ENCODE results near the gene MST1.

MST1 gene

DNA sequence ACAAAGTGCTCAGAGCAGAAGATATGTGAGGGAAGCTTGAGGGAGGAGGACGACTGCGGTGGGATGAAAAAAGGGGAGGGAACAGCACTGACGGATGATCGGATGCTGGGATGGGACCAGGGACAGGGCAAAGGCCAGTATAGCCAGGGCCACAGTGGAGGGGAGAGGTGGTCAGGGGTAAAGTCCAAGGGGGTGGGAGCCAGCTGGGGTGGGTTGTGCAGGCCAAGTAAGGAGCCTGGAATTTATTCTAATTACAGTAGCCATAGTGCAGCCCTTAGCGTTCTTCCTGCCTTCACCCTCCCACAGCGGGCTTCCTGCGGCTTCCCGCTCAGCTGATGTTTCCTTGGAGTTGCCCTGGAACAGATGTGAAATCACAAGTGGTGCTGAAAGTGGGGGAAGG, 22.7 kb downstream of the MST1 start:
- CTCF ChIA-PET, result interaction anchor here (0.5 to 3.2 kb wide), 3 partner anchors 9 to 128 kb away, joined by 3 to 13 read pairs (median 4); no protein-coding TSS in a partner anchor
- Histone ChIP-seq H3K9me3 (ENCODE audit: control extremely low read depth in 1 of 5, control insufficient read depth in 4 of 5, insufficient read depth in 2 of 5, low read depth in 1 of 5, low read length in 4 of 5) (no peaks in the 10 kb centered on the region), H3K4me3 (ENCODE audit: control insufficient read depth in 1 of 7, extremely low read depth in 1 of 7, insufficient read depth in 4 of 7, low read depth in 2 of 7, low read length in 6 of 7) (no peak overlapping the region), H3K4me1 (ENCODE audit: control extremely low read depth in 1 of 4, control insufficient read depth in 4 of 4, insufficient read depth in 4 of 4, low read length in 3 of 4) (peaks cover 0 to 3% (median under 1%) of the 10 kb centered on the region in 4 experiments), H3K27me3 (replicated peaks in 2 of 5; ENCODE audit: control insufficient read depth in 4 of 5, insufficient read depth in 5 of 5, low read length in 4 of 5) (no peaks in the 10 kb centered on the region), H3K36me3 (ENCODE audit: control insufficient read depth in 4 of 4, insufficient read depth in 4 of 4, low read length in 3 of 4) (no peaks in the 10 kb centered on the region), H3K27ac (ENCODE audit: insufficient read depth in 1 of 2, low read depth in 1 of 2, low read length in 2 of 2, poor library complexity in 1 of 2, severe bottlenecking in 2 of 2) (no peak overlapping the region)
- DNase-seq, result no peak
- 100% methylated on average over 4 of the region's 8 CpGs for WGBS (ENCODE audit: insufficient coverage)
- POLR2A ChIA-PET, result no interaction called here

DNA sequence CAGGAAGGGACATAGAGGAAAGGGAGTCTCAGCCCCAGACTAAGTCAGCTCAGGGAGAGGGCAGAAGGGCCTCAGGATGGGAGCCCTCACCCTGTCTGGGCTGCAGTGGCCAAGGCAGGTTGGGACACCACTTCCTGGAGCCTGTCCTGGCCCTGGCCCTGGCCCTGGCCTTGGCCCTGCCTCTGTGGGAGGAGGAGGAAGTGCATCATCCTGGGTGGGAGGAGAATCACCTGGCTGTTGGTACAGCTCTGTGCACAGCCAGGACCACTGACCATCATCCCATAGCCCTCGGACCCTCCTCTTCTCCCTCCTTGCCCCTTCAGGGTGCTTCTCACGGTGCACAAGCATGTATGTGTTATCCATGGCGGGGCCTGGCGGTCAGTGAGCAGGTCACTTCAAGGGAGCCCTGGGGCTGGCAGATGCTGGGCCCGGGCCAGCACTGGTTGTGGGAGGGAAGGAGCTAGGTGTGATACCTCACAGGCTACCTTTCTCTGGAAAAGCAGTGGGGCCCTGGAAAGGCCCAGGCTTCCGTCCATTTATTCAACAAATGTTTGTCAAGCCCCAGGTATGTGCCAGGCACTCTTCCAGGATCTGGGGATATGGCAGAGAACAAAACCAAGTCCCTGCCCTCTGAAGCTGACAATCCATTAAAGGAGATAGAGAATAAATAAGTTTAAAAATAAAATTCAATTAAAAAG, 23.3 kb downstream of the MST1 start:
- H3K4me1 ChIP-seq (ENCODE audit: control extremely low read depth in 1 of 4, control insufficient read depth in 4 of 4, insufficient read depth in 4 of 4, low read length in 3 of 4), result peaks cover 0 to 3% (median 0%) of the 10 kb centered on the region in 4 experiments
- CTCF ChIA-PET, result interaction anchor here (1.0 to 3.2 kb wide), 3 partner anchors 10 to 126 kb away, joined by 3 to 13 read pairs (median 3); no protein-coding TSS in a partner anchor
- no peaks in the 10 kb centered on the region for H3K36me3 ChIP-seq (ENCODE audit: control insufficient read depth in 4 of 4, insufficient read depth in 4 of 4, low read length in 3 of 4)
- H3K4me3 ChIP-seq (ENCODE audit: control insufficient read depth in 1 of 7, extremely low read depth in 1 of 7, insufficient read depth in 4 of 7, low read depth in 2 of 7, low read length in 6 of 7), result no peak overlapping the region
- no peaks in the 10 kb centered on the region for H3K9me3 ChIP-seq (ENCODE audit: control extremely low read depth in 1 of 5, control insufficient read depth in 4 of 5, insufficient read depth in 2 of 5, low read depth in 1 of 5, low read length in 4 of 5)
- POLR2A ChIA-PET, result no interaction called here
- H3K27ac ChIP-seq (ENCODE audit: insufficient read depth in 1 of 2, low read depth in 1 of 2, low read length in 2 of 2, poor library complexity in 1 of 2, severe bottlenecking in 2 of 2), result no peak overlapping the region
- no peaks in the 10 kb centered on the region for H3K27me3 ChIP-seq (replicated peaks in 2 of 5; ENCODE audit: control insufficient read depth in 4 of 5, insufficient read depth in 5 of 5, low read length in 4 of 5)
- no peak for DNase-seq
- 100% methylated on average over 2 of the region's 6 CpGs for WGBS (ENCODE audit: insufficient coverage)

DNA sequence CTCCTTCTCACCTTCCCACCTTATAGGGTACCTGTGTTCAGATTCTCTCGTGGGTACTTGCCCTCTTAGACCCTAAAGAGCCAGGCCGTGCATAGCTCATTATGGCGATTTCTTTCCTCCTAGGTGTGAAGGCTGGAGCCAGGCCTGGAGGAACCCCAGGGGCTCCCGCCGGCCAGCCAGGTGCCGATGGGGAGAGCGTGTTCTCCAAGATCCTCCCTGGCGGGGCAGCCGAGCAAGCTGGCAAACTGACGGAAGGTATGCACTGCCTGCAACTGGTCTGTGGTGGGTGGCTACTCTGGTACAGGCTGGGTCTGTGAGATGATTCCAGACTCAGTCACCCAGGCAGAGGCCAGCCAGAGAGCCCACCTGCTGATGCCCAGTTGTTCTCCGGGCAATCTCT, 25.0 kb downstream of the MST1 start:
- no peaks in the 10 kb centered on the region for H3K9me3 ChIP-seq (ENCODE audit: control extremely low read depth in 1 of 5, control insufficient read depth in 4 of 5, insufficient read depth in 2 of 5, low read depth in 1 of 5, low read length in 4 of 5)
- H3K4me1 ChIP-seq (ENCODE audit: control extremely low read depth in 1 of 4, control insufficient read depth in 4 of 4, insufficient read depth in 4 of 4, low read length in 3 of 4), result peaks cover 0 to 3% (median 0%) of the 10 kb centered on the region in 4 experiments
- no peak for DNase-seq
- ChIA-PET POLR2A (no interaction called here), CTCF (interaction anchor here (1.2 kb wide), 1 partner anchor 124 kb away, joined by 4 read pairs; no protein-coding TSS in a partner anchor)
- no peak overlapping the region for H3K4me3 ChIP-seq (ENCODE audit: control insufficient read depth in 1 of 7, extremely low read depth in 1 of 7, insufficient read depth in 4 of 7, low read depth in 2 of 7, low read length in 6 of 7)
- H3K36me3 ChIP-seq (ENCODE audit: control insufficient read depth in 4 of 4, insufficient read depth in 4 of 4, low read length in 3 of 4), result no peaks in the 10 kb centered on the region
- no peak overlapping the region for H3K27ac ChIP-seq (ENCODE audit: insufficient read depth in 1 of 2, low read depth in 1 of 2, low read length in 2 of 2, poor library complexity in 1 of 2, severe bottlenecking in 2 of 2)
- WGBS (ENCODE audit: insufficient coverage), result 100% methylated on average over 8 of the region's 11 CpGs
- H3K27me3 ChIP-seq (replicated peaks in 2 of 5; ENCODE audit: control insufficient read depth in 4 of 5, insufficient read depth in 5 of 5, low read length in 4 of 5), result no peaks in the 10 kb centered on the region

DNA sequence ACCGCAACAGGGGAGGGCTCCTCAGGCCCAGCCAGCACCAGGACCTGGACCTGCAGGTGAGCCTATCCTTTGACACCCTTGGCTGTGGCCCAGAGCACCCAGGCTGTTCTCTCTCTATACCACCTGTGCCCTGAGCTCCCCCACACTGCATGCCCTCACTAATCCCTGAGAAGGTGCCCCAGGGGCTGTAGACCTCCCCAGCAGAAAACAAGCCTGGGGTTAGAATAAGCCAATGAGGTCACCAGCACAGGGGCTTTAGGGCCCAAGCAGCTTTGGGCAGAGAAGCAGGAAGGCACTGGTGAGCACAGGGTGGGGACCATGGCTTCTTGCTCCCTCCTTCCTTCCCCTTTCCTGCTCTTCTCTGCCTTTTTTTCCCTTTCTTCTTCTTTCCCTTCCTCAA, 25.4 kb downstream of the MST1 start:
- no peak overlapping the region for H3K27ac ChIP-seq (ENCODE audit: insufficient read depth in 1 of 2, low read depth in 1 of 2, low read length in 2 of 2, poor library complexity in 1 of 2, severe bottlenecking in 2 of 2)
- ChIA-PET POLR2A (no interaction called here), CTCF (interaction anchor here (1.2 kb wide), 1 partner anchor 124 kb away, joined by 4 read pairs; no protein-coding TSS in a partner anchor)
- no peaks in the 10 kb centered on the region for H3K27me3 ChIP-seq (replicated peaks in 2 of 5; ENCODE audit: control insufficient read depth in 4 of 5, insufficient read depth in 5 of 5, low read length in 4 of 5)
- no peaks in the 10 kb centered on the region for H3K9me3 ChIP-seq (ENCODE audit: control extremely low read depth in 1 of 5, control insufficient read depth in 4 of 5, insufficient read depth in 2 of 5, low read depth in 1 of 5, low read length in 4 of 5)
- no peak for DNase-seq
- no peak overlapping the region for H3K4me3 ChIP-seq (ENCODE audit: control insufficient read depth in 1 of 7, extremely low read depth in 1 of 7, insufficient read depth in 4 of 7, low read depth in 2 of 7, low read length in 6 of 7)
- no peaks in the 10 kb centered on the region for H3K36me3 ChIP-seq (ENCODE audit: control insufficient read depth in 4 of 4, insufficient read depth in 4 of 4, low read length in 3 of 4)
- peaks cover 0 to 3% (median 0%) of the 10 kb centered on the region in 4 experiments for H3K4me1 ChIP-seq (ENCODE audit: control extremely low read depth in 1 of 4, control insufficient read depth in 4 of 4, insufficient read depth in 4 of 4, low read length in 3 of 4)
- WGBS (ENCODE audit: insufficient coverage), result 100% methylated on average over 1 of the region's 1 CpG

DNA sequence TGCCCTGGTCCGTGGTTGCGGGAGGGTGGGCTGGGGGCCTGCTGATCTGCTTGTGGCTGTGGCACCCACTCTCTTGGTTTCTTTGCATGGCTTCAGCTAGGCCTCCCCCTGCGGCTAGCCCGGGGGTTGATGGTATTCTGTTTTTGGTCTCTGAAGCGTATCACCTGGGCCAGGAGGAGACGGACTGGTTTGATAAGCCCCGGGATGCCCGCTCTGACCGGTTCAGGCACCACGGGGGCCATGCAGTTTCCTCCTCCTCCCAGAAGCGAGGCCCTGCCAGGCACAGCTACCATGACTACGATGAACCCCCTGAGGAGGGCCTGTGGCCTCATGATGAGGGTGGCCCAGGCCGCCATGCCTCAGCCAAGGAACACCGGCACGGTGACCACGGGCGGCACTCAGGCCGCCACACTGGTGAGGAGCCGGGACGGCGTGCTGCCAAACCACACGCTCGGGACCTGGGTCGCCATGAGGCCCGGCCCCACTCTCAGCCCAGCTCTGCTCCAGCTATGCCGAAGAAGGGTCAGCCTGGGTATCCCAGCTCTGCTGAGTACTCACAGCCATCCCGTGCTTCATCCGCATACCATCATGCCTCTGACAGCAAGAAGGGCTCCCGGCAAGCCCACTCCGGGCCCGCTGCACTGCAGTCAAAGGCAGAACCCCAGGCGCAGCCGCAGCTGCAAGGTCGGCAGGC, 26.4 kb downstream of the MST1 start:
- peaks cover 0 to 3% (median 0%) of the 10 kb centered on the region in 4 experiments for H3K4me1 ChIP-seq (ENCODE audit: control extremely low read depth in 1 of 4, control insufficient read depth in 4 of 4, insufficient read depth in 4 of 4, low read length in 3 of 4)
- no peak overlapping the region for H3K27ac ChIP-seq (ENCODE audit: insufficient read depth in 1 of 2, low read depth in 1 of 2, low read length in 2 of 2, poor library complexity in 1 of 2, severe bottlenecking in 2 of 2)
- no peaks in the 10 kb centered on the region for H3K27me3 ChIP-seq (replicated peaks in 2 of 5; ENCODE audit: control insufficient read depth in 4 of 5, insufficient read depth in 5 of 5, low read length in 4 of 5)
- H3K9me3 ChIP-seq (ENCODE audit: control extremely low read depth in 1 of 5, control insufficient read depth in 4 of 5, insufficient read depth in 2 of 5, low read depth in 1 of 5, low read length in 4 of 5), result no peaks in the 10 kb centered on the region
- no peaks in the 10 kb centered on the region for H3K36me3 ChIP-seq (ENCODE audit: control insufficient read depth in 4 of 4, insufficient read depth in 4 of 4, low read length in 3 of 4)
- WGBS (ENCODE audit: insufficient coverage), result 96% methylated on average over 31 of the region's 34 CpGs
- POLR2A ChIA-PET, result no interaction called here
- no peak overlapping the region for H3K4me3 ChIP-seq (ENCODE audit: control insufficient read depth in 1 of 7, extremely low read depth in 1 of 7, insufficient read depth in 4 of 7, low read depth in 2 of 7, low read length in 6 of 7)
- no peak for DNase-seq
- CTCF ChIA-PET, result no interaction called here

DNA sequence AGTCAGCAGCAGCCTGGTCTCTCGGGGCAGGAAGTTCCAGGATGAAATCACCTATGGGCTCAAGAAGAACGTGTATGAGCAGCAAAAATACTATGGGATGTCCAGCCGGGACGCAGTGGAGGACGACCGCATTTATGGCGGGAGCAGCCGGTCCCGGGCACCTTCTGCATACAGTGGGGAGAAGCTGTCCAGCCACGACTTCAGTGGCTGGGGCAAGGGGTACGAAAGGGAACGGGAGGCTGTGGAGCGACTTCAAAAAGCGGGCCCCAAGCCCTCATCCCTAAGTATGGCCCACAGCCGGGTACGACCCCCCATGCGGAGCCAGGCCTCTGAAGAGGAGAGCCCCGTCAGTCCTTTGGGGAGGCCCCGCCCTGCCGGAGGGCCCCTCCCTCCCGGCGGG, 27.3 kb downstream of the MST1 start:
- ChIA-PET POLR2A (no interaction called here), CTCF (no interaction called here)
- peaks cover 0 to 5% (median 3%) of the 10 kb centered on the region in 4 experiments for H3K4me1 ChIP-seq (ENCODE audit: control extremely low read depth in 1 of 4, control insufficient read depth in 4 of 4, insufficient read depth in 4 of 4, low read length in 3 of 4)
- H3K36me3 ChIP-seq (ENCODE audit: control insufficient read depth in 4 of 4, insufficient read depth in 4 of 4, low read length in 3 of 4), result no peaks in the 10 kb centered on the region
- H3K4me3 ChIP-seq (ENCODE audit: control insufficient read depth in 1 of 7, extremely low read depth in 1 of 7, insufficient read depth in 4 of 7, low read depth in 2 of 7, low read length in 6 of 7), result no peak overlapping the region
- WGBS (ENCODE audit: insufficient coverage), result 96% methylated on average over 16 of the region's 22 CpGs
- no peaks in the 10 kb centered on the region for H3K27me3 ChIP-seq (replicated peaks in 2 of 5; ENCODE audit: control insufficient read depth in 4 of 5, insufficient read depth in 5 of 5, low read length in 4 of 5)
- H3K9me3 ChIP-seq (ENCODE audit: control extremely low read depth in 1 of 5, control insufficient read depth in 4 of 5, insufficient read depth in 2 of 5, low read depth in 1 of 5, low read length in 4 of 5), result no peaks in the 10 kb centered on the region
- no peak overlapping the region for H3K27ac ChIP-seq (ENCODE audit: insufficient read depth in 1 of 2, low read depth in 1 of 2, low read length in 2 of 2, poor library complexity in 1 of 2, severe bottlenecking in 2 of 2)
- DNase-seq, result no peak

DNA sequence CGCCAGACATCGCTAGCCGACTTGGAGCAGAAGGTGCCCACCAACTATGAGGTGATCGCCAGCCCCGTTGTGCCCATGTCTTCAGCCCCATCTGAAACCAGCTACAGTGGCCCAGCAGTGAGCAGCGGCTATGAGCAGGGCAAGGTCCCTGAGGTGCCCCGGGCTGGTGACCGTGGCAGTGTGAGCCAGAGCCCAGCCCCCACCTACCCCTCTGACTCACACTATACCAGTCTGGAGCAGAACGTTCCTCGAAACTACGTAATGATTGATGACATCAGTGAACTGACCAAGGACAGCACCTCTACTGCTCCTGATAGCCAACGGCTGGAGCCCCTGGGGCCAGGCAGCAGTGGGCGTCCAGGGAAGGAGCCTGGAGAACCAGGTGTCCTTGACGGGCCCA, 28.0 kb downstream of the MST1 start:
- Histone ChIP-seq H3K9me3 (ENCODE audit: control extremely low read depth in 1 of 5, control insufficient read depth in 4 of 5, insufficient read depth in 2 of 5, low read depth in 1 of 5, low read length in 4 of 5) (no peaks in the 10 kb centered on the region), H3K27me3 (replicated peaks in 2 of 5; ENCODE audit: control insufficient read depth in 4 of 5, insufficient read depth in 5 of 5, low read length in 4 of 5) (no peaks in the 10 kb centered on the region), H3K27ac (ENCODE audit: insufficient read depth in 1 of 2, low read depth in 1 of 2, low read length in 2 of 2, poor library complexity in 1 of 2, severe bottlenecking in 2 of 2) (no peak overlapping the region), H3K4me1 (ENCODE audit: control extremely low read depth in 1 of 4, control insufficient read depth in 4 of 4, insufficient read depth in 4 of 4, low read length in 3 of 4) (peaks cover 0 to 12% (median 9%) of the 10 kb centered on the region in 4 experiments), H3K4me3 (ENCODE audit: control insufficient read depth in 1 of 7, extremely low read depth in 1 of 7, insufficient read depth in 4 of 7, low read depth in 2 of 7, low read length in 6 of 7) (no peak overlapping the region), H3K36me3 (ENCODE audit: control insufficient read depth in 4 of 4, insufficient read depth in 4 of 4, low read length in 3 of 4) (no peaks in the 10 kb centered on the region)
- ChIA-PET POLR2A (no interaction called here), CTCF (interaction anchor here (1.5 kb wide), 1 partner anchor 10 kb away, joined by 4 read pairs; no protein-coding TSS in a partner anchor)
- DNase-seq, result no peak
- WGBS (ENCODE audit: insufficient coverage), result over 99% methylated on average over 11 of the region's 14 CpGs
